Activated CD4-positive, alpha-beta T cell treated with anti-CD3 and anti-CD28 coated beads, Interleukin-2, amount 10 ng/mL, durations not matched to agents 24 days and 14 days (primary cell): ENCODE results near the gene ANKRD44. TPM values are rescaled to one million over a fixed set of nuclear protein-coding genes. Genes with fewer than 3 reads are reported as not detected.
A peak's percentile ranks its signal among the peaks of the same experiment; 100 is the strongest.

Source experiments
- DNase-seq: peaks from one replicate; pipeline ENCODE4 v3.0.0; 2022
- H3K27ac Mint-ChIP-seq: one replicate; pipeline ENCODE4 v1.8.0; 2022; ENCODE audit warnings: mild to moderate bottlenecking, mixed read lengths
- H3K27me3 Mint-ChIP-seq: one replicate; pipeline ENCODE4 v1.8.0; 2022; ENCODE audit warnings: mixed read lengths
- H3K36me3 Mint-ChIP-seq: one replicate; pipeline ENCODE4 v1.8.0; 2022; ENCODE audit warnings: low read depth, mild to moderate bottlenecking, mixed read lengths
- H3K4me1 Mint-ChIP-seq: one replicate; pipeline ENCODE4 v1.8.0; 2021; ENCODE audit warnings: mixed read lengths
- H3K4me3 Mint-ChIP-seq: one replicate; pipeline ENCODE4 v1.8.0; 2022; ENCODE audit warnings: mild to moderate bottlenecking, moderate library complexity, mixed read lengths
- H3K9me3 Mint-ChIP-seq: one replicate; pipeline ENCODE4 v1.8.0; 2021; ENCODE audit warnings: mixed read lengths
- intact Hi-C: fragments of 100-400 bp; cut with micrococcal nuclease; formaldehyde crosslinking; loops from one replicate; pipeline ENCODE4 v1.15.1; 2023
- total RNA-seq: library from RNA; stranded (reverse); gene quantifications from 2 replicates; pipeline ENCODE4 v1.2.3, GENCODE V29; 2022

ANKRD44 gene
- total RNA-seq, 1 donor from 2014 or later, result 147 TPM

DNA sequence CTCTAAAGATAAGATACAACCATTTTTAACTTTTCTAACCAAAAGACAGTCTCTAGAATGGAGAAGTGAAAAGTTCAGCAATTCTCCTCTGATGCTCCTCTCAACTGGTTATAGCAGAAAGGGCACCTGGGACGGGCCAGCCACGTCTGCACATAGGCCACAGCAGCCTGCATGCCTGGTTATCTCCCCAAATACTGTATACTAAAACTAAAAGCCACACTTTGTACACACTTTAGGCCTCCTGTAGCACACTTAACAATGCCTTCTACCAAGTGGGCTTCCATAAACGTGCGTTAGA lies 179.1 kb downstream of the ANKRD44 start:
- peaks cover 52% of the 10 kb centered on the region for H3K36me3 Mint-ChIP-seq
- peak overlapping the region; percentile 79 for H3K27ac Mint-ChIP-seq
- no peaks in the 10 kb centered on the region for H3K27me3 Mint-ChIP-seq
- peaks cover 70% of the 10 kb centered on the region for H3K4me1 Mint-ChIP-seq
- intact Hi-C loops, result loop anchor here (2.0 to 10.0 kb wide), 3 partner anchors 15 to 573 kb away; partner anchors contain the start of gene MARS2
- no peak for DNase-seq
- H3K9me3 Mint-ChIP-seq, result peaks cover 8% of the 10 kb centered on the region
- no peak overlapping the region for H3K4me3 Mint-ChIP-seq

DNA sequence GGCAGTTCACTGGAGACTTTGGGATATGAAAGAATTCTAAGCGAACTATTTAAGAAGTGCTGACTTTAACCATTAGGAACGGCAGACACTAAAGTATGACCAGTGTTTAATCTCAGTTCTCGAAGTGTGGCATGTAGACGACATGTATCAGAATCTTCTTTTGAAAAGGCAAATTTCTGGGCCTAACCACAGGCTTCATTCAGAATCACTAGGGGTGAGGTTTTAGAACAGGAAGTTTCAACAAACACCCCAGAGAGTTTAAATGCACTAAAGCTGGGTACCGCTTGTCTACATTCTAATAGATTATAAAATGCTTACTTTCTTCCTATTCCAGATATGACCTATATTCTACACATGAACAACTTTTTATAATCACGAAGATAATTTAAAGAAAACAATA lies 180.3 kb downstream of the ANKRD44 start:
- H3K4me1 Mint-ChIP-seq, result peaks cover 63% of the 10 kb centered on the region
- DNase-seq, result peak; percentile 77
- peak overlapping the region; percentile 83 for H3K27ac Mint-ChIP-seq
- H3K36me3 Mint-ChIP-seq, result peaks cover 50% of the 10 kb centered on the region
- no peaks in the 10 kb centered on the region for H3K27me3 Mint-ChIP-seq
- peak overlapping the region; percentile 19 for H3K4me3 Mint-ChIP-seq
- intact Hi-C loops, result loop anchor here (1.0 to 10.0 kb wide), 4 partner anchors 8 to 574 kb away; partner anchors contain the start of gene MARS2
- H3K9me3 Mint-ChIP-seq, result peaks cover 8% of the 10 kb centered on the region

DNA sequence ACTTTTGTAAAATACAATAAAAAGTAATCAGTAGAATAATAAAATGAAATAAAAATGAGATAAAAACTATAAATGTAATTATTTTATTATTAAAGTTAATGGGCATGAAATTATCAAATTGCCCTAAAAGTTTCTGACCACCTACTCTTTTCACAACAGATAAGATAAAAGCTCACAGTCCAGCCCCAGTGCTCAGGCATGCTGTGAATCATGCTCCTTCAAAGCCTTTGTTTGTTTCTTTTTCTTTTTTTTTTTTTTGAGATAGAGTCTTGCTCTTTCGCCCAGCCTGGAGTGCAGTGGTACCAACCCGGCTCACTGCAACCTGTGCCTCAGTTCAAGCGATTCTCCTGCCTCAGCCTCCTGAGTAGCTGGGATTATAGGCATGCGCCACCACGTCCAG lies 181.7 kb downstream of the ANKRD44 start:
- Mint-ChIP-seq H3K4me3 (no peak overlapping the region), H3K27ac (peak overlapping the region; percentile 62), H3K27me3 (no peaks in the 10 kb centered on the region), H3K9me3 (peaks cover 8% of the 10 kb centered on the region), H3K4me1 (peaks cover 58% of the 10 kb centered on the region), H3K36me3 (peaks cover 52% of the 10 kb centered on the region)
- no peak for DNase-seq
- intact Hi-C loops, result loop anchor here (1.0 kb wide), 1 partner anchor 141 kb away; no protein-coding TSS in a partner anchor

DNA sequence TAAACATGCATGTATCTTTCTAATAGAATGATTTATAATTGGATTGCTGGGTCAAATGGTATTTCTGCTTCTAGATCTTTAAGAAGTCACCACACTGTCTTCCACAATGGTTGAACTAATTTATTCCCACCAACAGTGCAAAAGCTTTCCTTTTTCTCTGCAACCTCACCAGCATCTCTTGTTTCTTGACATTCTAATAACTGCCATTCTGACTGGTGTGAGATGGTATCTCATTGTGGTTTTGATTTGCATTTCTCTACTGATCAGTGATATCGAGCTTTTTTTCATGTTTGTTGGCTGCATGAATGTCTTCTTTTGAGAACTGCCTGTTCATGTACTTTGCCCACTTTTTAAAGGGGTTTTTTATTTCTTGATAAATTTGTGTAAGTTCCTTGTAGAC lies 182.5 kb downstream of the ANKRD44 start:
- peaks cover 8% of the 10 kb centered on the region for H3K9me3 Mint-ChIP-seq
- no peak for DNase-seq
- no peaks in the 10 kb centered on the region for H3K27me3 Mint-ChIP-seq
- peaks cover 51% of the 10 kb centered on the region for H3K36me3 Mint-ChIP-seq
- peak overlapping the region; percentile 30 for H3K27ac Mint-ChIP-seq
- H3K4me3 Mint-ChIP-seq, result no peak overlapping the region
- H3K4me1 Mint-ChIP-seq, result peaks cover 53% of the 10 kb centered on the region
- intact Hi-C loops, result loop anchor here (1.0 kb wide), 1 partner anchor 140 kb away; no protein-coding TSS in a partner anchor

DNA sequence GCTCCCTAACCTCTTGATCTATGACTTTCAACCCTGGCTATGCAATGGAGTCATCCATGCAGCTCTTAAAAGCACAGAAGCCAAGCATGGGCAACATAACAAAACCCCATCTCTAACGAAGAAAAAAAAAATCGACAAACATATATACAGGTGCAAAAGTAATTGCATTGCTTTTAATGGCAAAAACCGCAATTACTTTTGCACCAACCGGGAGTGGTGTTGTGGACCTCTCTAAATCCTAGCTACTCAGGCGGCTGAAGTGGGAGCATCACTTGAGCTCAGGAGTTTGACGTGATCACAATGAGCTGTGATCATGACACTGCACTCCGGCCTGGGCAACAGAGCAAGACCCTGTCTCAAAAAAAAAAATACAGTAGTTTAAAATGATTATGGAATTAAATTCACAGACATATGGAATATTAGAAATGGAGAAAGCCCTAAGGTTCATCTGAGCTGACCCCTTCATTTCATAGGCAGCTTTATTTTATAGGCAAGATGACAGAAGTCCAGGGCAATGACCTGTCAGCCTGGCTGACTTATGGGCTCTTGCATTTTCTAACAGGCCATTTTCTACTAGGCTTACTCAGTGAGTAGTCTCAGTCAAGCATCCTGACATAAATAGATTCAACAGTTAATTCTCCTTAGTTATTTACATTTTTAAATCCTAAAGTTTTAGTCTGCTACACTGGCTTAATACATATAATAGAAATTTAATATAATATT lies 183.8 kb downstream of the ANKRD44 start:
- DNase-seq, result no peak
- H3K27me3 Mint-ChIP-seq, result no peaks in the 10 kb centered on the region
- H3K4me1 Mint-ChIP-seq, result peaks cover 52% of the 10 kb centered on the region
- H3K27ac Mint-ChIP-seq, result no peak overlapping the region
- peaks cover 8% of the 10 kb centered on the region for H3K9me3 Mint-ChIP-seq
- intact Hi-C loops, result no loop called here
- H3K36me3 Mint-ChIP-seq, result peaks cover 54% of the 10 kb centered on the region
- H3K4me3 Mint-ChIP-seq, result no peak overlapping the region

DNA sequence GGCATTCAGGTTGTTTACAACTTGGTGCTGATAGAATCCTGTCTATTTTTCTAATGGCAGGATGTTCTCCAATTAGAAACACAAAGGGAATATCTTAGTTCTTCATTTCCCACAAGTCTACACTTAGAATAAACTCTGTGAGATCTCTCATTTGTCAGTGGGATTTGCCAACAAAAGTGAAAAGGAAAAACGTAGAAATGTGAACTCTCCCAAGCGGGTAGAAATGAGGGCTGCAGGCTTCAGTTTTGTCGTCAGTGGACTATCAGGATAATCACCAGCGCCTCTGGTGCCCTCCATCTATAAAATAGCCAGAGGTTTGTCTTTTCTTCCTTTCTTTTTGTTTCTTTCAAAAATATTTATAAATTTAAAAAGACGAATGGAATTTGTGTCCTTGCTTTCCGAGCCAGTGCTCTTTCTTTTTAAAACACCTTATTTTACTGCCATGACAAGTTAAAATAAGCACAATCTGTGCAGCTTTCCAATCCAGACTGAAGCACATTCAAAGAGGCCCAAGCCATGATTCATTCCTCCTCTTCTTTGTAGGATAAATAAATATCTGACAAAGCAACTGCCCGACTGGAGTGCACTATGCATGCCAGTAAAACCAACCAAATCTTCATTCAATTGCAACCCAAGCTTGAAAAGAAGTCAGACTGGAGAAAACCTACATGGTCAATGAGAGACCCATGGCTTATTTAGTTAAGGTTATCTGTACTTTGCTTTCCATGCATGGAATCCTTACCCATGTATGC lies 185.8 kb downstream of the ANKRD44 start:
- no peak for DNase-seq
- H3K9me3 Mint-ChIP-seq, result peaks cover 8% of the 10 kb centered on the region
- peaks cover 45% of the 10 kb centered on the region for H3K4me1 Mint-ChIP-seq
- H3K36me3 Mint-ChIP-seq, result peaks cover 68% of the 10 kb centered on the region
- H3K27me3 Mint-ChIP-seq, result no peaks in the 10 kb centered on the region
- intact Hi-C loops, result no loop called here
- no peak overlapping the region for H3K4me3 Mint-ChIP-seq
- no peak overlapping the region for H3K27ac Mint-ChIP-seq

DNA sequence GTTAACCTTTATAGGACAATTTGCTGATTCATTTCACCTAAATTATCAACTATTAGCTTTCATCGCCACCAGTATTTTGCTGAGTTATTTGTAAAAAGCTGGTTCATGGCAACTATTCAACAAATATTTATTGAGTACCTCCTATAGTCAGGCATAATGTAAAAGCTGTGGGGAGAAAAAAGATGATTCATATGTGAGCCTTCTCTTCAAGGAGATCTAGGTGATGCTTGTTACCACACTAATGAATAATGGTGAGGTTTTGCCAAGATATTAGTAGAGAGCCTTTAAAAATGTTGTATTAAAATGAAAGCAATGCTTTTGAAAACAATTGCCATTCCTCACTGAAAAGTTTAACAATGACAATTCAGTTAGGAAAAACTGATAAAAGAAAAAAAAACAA lies 187.8 kb downstream of the ANKRD44 start:
- intact Hi-C loops, result no loop called here
- H3K4me1 Mint-ChIP-seq, result peaks cover 31% of the 10 kb centered on the region
- H3K36me3 Mint-ChIP-seq, result peaks cover 67% of the 10 kb centered on the region
- no peak overlapping the region for H3K4me3 Mint-ChIP-seq
- no peaks in the 10 kb centered on the region for H3K27me3 Mint-ChIP-seq
- no peak overlapping the region for H3K27ac Mint-ChIP-seq
- H3K9me3 Mint-ChIP-seq, result peaks cover 2% of the 10 kb centered on the region
- DNase-seq, result no peak

DNA sequence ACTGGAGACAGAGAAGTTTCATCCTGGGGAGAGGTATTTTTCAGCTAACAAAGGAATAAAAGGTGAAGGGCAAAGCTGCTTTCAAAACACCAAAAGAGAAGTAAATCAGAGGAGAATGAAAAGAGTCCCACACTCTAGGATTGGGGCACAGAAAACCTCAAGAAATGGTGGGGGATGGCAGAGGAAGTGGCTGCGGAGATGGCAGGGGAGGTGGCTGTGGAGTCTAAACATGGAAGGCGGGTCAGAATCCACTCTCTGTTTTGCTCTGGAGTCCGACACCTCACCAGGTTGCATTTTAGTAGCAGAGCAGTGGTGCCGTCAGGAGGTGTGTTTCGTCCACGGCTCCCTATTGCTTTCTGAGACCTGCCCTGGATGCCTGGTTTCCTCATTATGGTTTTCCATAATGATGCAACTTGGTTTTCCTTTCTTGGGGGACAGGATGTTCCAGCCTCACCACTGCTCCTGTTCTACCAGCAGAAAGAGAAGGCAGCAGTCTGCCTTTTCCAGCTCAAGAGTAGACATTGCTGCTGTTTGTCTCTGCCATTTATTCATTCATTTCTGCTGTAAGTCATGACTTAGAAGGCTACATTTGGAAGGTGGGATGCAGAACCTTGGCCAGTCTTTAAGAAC lies 188.7 kb downstream of the ANKRD44 start:
- intact Hi-C loops, result no loop called here

DNA sequence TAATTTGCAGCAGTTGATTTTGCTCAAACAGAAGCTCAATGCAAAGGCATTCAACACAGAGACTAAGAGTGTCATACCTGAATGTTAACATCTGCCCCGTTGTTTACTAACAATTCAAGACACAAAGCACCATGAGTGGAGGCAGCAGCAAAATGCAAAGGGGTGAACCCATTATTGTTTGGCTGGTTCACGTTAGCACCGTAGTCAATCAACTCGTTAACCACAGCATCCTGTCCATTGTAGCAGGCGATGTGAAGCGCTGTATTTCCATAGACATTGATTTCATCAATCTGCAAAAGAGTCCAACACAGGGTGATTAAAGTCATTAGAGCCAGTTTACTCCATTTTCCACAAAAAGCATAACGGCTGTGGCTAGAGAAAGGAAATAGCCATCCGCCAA lies 189.3 kb downstream of the ANKRD44 start:
- intact Hi-C loops, result no loop called here
- H3K4me1 Mint-ChIP-seq, result peaks cover 35% of the 10 kb centered on the region
- no peaks in the 10 kb centered on the region for H3K9me3 Mint-ChIP-seq
- peaks cover 71% of the 10 kb centered on the region for H3K36me3 Mint-ChIP-seq
- peak overlapping the region; percentile 52 for H3K27ac Mint-ChIP-seq
- DNase-seq, result no peak
- peak overlapping the region; percentile 4 for H3K4me3 Mint-ChIP-seq
- no peaks in the 10 kb centered on the region for H3K27me3 Mint-ChIP-seq

More for the DNA sequence above, 188.7 kb downstream of the ANKRD44 start:
- Mint-ChIP-seq H3K27me3 (no peaks in the 10 kb centered on the region), H3K4me3 (peak overlapping the region; percentile 4), H3K9me3 (no peaks in the 10 kb centered on the region), H3K4me1 (peaks cover 31% of the 10 kb centered on the region), H3K27ac (peak overlapping the region; percentile 52), H3K36me3 (peaks cover 68% of the 10 kb centered on the region)
- no peak for DNase-seq

DNA sequence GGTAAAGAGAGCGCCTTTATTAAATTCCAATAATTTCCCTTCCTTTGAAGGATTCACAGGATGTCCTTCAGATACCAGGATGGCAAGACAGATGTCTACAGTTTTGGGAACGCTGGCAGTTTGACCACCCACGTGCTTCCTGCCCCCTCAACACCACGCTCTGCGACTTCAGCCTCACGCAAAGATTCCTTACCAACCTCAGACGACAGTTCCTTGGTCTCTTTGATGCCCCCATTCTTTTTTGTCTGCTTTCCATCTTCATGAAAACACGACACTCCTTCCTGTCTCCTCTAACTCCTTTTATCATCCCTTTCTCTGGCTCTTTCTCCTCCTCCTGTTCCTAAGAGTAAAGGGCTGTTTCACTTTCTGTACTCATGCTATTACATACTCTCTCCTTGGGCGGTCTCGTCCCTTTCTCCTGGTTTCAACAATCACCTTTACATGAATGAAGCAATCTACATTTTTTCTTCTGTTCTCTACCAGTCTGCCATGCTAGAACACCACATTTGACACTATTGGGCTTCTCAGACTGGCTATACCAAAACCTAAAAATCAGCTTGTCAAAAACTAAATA lies 194.2 kb downstream of the ANKRD44 start:
- intact Hi-C loops, result no loop called here
- peak overlapping the region; percentile 41 for H3K27ac Mint-ChIP-seq
- H3K9me3 Mint-ChIP-seq, result no peaks in the 10 kb centered on the region
- peak overlapping the region; percentile 9 for H3K4me3 Mint-ChIP-seq
- peaks cover 42% of the 10 kb centered on the region for H3K36me3 Mint-ChIP-seq
- H3K27me3 Mint-ChIP-seq, result no peaks in the 10 kb centered on the region
- peaks cover 27% of the 10 kb centered on the region for H3K4me1 Mint-ChIP-seq
- no peak for DNase-seq

DNA sequence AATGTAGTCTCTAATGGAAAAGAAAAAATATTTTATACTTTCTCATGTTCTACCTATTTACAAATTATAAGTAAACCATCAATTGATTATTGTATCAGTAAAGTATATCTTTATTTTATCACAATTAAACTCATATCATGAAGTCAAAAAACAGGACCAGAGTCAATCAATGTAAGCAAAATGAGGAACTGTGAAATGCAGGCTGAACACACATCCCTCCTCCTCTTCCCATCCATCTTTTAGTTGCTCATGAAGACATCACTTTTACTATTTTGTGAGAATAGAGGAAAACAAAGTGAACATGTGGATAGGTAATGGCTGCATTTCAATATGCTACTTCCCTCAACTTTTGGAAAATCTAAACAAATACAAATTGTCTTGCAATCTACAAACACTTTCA lies 195.3 kb downstream of the ANKRD44 start:
- Mint-ChIP-seq H3K4me1 (peaks cover 23% of the 10 kb centered on the region), H3K27me3 (no peaks in the 10 kb centered on the region), H3K36me3 (peaks cover 37% of the 10 kb centered on the region), H3K27ac (peak overlapping the region; percentile 10), H3K9me3 (no peaks in the 10 kb centered on the region), H3K4me3 (no peak overlapping the region)
- intact Hi-C loops, result no loop called here
- DNase-seq, result no peak

DNA sequence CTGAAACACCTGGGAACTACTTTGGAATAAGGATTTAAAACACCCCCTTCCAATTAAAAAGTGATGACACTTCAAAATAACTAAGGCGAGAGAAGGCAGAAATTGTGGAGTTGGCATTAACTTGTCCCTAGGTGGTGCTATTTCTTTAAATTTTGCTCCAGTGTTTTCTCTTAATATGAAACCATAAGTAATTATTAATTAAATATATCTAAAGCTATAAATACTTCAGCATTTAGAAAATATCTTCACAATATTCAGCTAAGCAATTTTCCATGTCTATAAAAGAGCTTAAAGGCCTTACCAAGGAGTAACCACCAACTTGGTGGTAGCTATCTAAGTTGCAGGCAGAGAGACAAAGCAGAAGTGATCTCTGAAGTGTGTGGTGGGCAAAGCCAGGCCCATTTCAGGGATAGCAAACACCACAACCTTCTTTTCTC lies 197.3 kb downstream of the ANKRD44 start:
- Mint-ChIP-seq H3K27me3 (no peaks in the 10 kb centered on the region), H3K27ac (no peak overlapping the region), H3K9me3 (no peaks in the 10 kb centered on the region), H3K36me3 (peaks cover 26% of the 10 kb centered on the region), H3K4me1 (peaks cover 18% of the 10 kb centered on the region), H3K4me3 (no peak overlapping the region)
- intact Hi-C loops, result loop anchor here (1.0 to 5.0 kb wide), 5 partner anchors 34 to 265 kb away; no protein-coding TSS in a partner anchor
- no peak for DNase-seq

DNA sequence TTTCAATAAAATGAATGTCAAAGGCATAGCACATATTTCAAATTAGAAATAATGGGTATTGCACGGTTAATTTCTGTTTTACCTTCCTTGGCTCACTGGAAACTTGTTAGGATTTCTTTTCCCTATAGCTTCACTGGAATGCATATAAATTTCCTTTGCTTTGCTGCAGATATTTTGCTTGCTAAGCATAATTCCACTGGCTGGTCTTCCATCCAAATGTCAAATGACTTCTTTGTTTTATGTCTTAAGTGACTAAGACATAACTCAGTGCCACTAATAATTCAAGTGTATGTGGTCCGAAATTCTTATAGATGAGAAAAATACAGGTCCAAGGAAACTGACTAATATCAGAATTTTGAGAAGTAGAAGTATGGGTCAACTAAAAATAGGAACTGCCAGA lies 201.3 kb downstream of the ANKRD44 start:
- intact Hi-C loops, result no loop called here
- DNase-seq, result no peak
- Mint-ChIP-seq H3K4me1 (peaks cover 6% of the 10 kb centered on the region), H3K36me3 (peaks cover 34% of the 10 kb centered on the region), H3K4me3 (no peak overlapping the region), H3K27ac (no peak overlapping the region), H3K9me3 (no peaks in the 10 kb centered on the region), H3K27me3 (no peaks in the 10 kb centered on the region)
